SK-N-SH treated with all-trans-retinoic acid at 6 μM for 48 hours (cell line): ENCODE data around the gene WDR36.

Source experiments
- ATAC-seq: fragments of 200-7000 bp; cut with Tn5 transposase; 3 replicates; pipeline ENCODE4 v1.9.1; 2020; ENCODE audit warnings: mild to moderate bottlenecking, moderate library complexity
- ARNTL ChIP-seq: fragments of 450-650 bp; formaldehyde crosslinking; IDR thresholded peaks from 2 replicates; pipeline ENCODE4 v1.5.0; 2020; ENCODE audit warnings: low read depth, mild to moderate bottlenecking, moderate library complexity, borderline replicate concordance
- BACH2 ChIP-seq: fragments of 250-450 bp; sonication (Bioruptor Pico); IDR thresholded peaks from 2 replicates; pipeline ENCODE4 v1.9.0; 2021; ENCODE audit warnings: mild to moderate bottlenecking, borderline replicate concordance
- CSDC2 ChIP-seq: fragments of 250-450 bp; sonication (Bioruptor Pico); IDR thresholded peaks from 2 replicates; pipeline ENCODE4 v1.5.0; 2020; ENCODE audit warnings: mild to moderate bottlenecking, moderate library complexity
- CSRNP3 ChIP-seq: fragments of 250-450 bp; sonication (Bioruptor Pico); IDR thresholded peaks from 2 replicates; pipeline ENCODE4 v1.5.1; 2021; ENCODE audit warnings: mild to moderate bottlenecking, moderate library complexity
- ESRRG ChIP-seq: fragments of 250-450 bp; sonication (Bioruptor Pico); IDR thresholded peaks from 2 replicates; pipeline ENCODE4 v1.6.1; 2021; ENCODE audit warnings: mild to moderate bottlenecking
- GLIS3 ChIP-seq: fragments of 250-450 bp; sonication (Bioruptor Pico); IDR thresholded peaks from 2 replicates; pipeline ENCODE4 v1.5.0; 2020; ENCODE audit warnings: mild to moderate bottlenecking, moderate library complexity
- ISL1 ChIP-seq: fragments of 250-450 bp; sonication (Bioruptor Pico); IDR thresholded peaks from 2 replicates; pipeline ENCODE4 v2.1.2; 2022; ENCODE audit warnings: mild to moderate bottlenecking, moderate library complexity
- OSR1 ChIP-seq: fragments of 250-450 bp; sonication (Bioruptor Pico); IDR thresholded peaks from 2 replicates; pipeline ENCODE4 v1.8.0; 2022; ENCODE audit warnings: moderate library complexity, mild to moderate bottlenecking, inconsistent platforms
- PATZ1 ChIP-seq: fragments of 250-450 bp; sonication (Bioruptor Pico); IDR thresholded peaks from 2 replicates; pipeline ENCODE4 v1.8.0; 2020; ENCODE audit warnings: mild to moderate bottlenecking, moderate library complexity, borderline replicate concordance
- PPARA ChIP-seq: fragments of 250-450 bp; sonication (Bioruptor Pico); IDR thresholded peaks from 2 replicates; pipeline ENCODE4 v1.5.0; 2020; ENCODE audit warnings: mild to moderate bottlenecking, borderline replicate concordance
- SNAI2 ChIP-seq: fragments of 250-450 bp; sonication (Bioruptor Pico); IDR thresholded peaks from 2 replicates; pipeline ENCODE4 v1.5.0; 2020; ENCODE audit warnings: mild to moderate bottlenecking, moderate library complexity
- TCF4 ChIP-seq: fragments of 250-450 bp; sonication (Bioruptor Pico); IDR thresholded peaks from 2 replicates; pipeline ENCODE4 v1.8.0; 2021; ENCODE audit warnings: mild to moderate bottlenecking, moderate library complexity, borderline replicate concordance
- TOX ChIP-seq: fragments of 250-450 bp; sonication (Bioruptor Pico); IDR thresholded peaks from 2 replicates; pipeline ENCODE4 v1.8.0; 2021; ENCODE audit warnings: mild to moderate bottlenecking, moderate library complexity, borderline replicate concordance
- TSHZ2 ChIP-seq: fragments of 250-450 bp; sonication (Bioruptor Pico); IDR thresholded peaks from 2 replicates; pipeline ENCODE4 v1.5.0; 2020; ENCODE audit warnings: mild to moderate bottlenecking, moderate library complexity
- ZC3H10 ChIP-seq: fragments of 250-450 bp; sonication (Bioruptor Pico); IDR thresholded peaks from 2 replicates; pipeline ENCODE4 v1.5.1; 2021; ENCODE audit warnings: mild to moderate bottlenecking, moderate library complexity
- ZFP3 ChIP-seq: fragments of 250-450 bp; sonication (Bioruptor Pico); IDR thresholded peaks from 2 replicates; pipeline ENCODE4 v1.5.0; 2020; ENCODE audit warnings: mild to moderate bottlenecking, moderate library complexity
- ZFP30 ChIP-seq: fragments of 450-650 bp; formaldehyde crosslinking; IDR thresholded peaks from 2 replicates; pipeline ENCODE4 v1.5.0; 2022; ENCODE audit warnings: mild to moderate bottlenecking, moderate library complexity
- ZNF565 ChIP-seq: fragments of 450-650 bp; formaldehyde crosslinking; conservative IDR thresholded peaks from 2 replicates; pipeline ENCODE4 v1.5.0; 2020; ENCODE audit warnings: low read depth, mild to moderate bottlenecking, moderate library complexity
- ZNF70 ChIP-seq: fragments of 450-650 bp; formaldehyde crosslinking; IDR thresholded peaks from 2 replicates; pipeline ENCODE4 v1.5.0; 2020; ENCODE audit warnings: mild to moderate bottlenecking, moderate library complexity
- ZNF8 ChIP-seq: fragments of 450-650 bp; formaldehyde crosslinking; IDR thresholded peaks from 2 replicates; pipeline ENCODE4 v1.5.0; 2020; ENCODE audit warnings: mild to moderate bottlenecking, moderate library complexity
- TF ChIP-seq, protein P1 (sequence below): fragments of 250-450 bp; sonication (Bioruptor Pico); IDR thresholded peaks from 2 replicates; pipeline ENCODE4 v1.5.1; 2020; ENCODE audit warnings: low read depth, mild to moderate bottlenecking, moderate library complexity
- TF ChIP-seq, protein P2 (sequence below): fragments of 250-450 bp; sonication (Bioruptor Pico); IDR thresholded peaks from 2 replicates; pipeline ENCODE4 v1.8.0; 2021; ENCODE audit warnings: low read depth, mild to moderate bottlenecking, moderate library complexity, borderline replicate concordance

Gene WDR36

DNA sequence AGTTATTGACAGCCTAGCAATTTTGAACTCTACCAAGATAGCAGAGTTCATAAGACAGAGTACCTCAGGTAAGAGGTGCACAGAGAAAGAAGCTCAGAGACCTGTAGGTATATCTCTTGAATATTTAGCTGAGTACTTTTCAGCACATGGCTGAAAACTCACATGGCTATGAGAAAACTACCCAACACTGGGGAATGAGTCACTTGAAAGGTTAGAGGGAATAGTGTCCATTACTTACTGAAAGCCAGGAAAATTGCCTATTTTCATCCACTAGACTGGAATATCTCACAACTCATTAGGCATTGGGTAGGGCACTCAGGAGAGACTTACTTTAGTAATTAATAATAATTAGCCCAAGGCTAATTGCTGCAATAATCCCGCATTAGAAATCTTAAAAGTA is 12.3 kb upstream of the WDR36 start:
- no peak for TF ChIP-seq ZFP3 (CRISPR knock-in tag)
- no peak for TF ChIP-seq ZNF8 (CRISPR knock-in tag)
- TF ChIP-seq TOX (CRISPR knock-in tag), result no peak
- TF ChIP-seq TCF4, result no peak
- TF ChIP-seq ZC3H10 (CRISPR knock-in tag), result no peak
- TF ChIP-seq, protein P1, sequence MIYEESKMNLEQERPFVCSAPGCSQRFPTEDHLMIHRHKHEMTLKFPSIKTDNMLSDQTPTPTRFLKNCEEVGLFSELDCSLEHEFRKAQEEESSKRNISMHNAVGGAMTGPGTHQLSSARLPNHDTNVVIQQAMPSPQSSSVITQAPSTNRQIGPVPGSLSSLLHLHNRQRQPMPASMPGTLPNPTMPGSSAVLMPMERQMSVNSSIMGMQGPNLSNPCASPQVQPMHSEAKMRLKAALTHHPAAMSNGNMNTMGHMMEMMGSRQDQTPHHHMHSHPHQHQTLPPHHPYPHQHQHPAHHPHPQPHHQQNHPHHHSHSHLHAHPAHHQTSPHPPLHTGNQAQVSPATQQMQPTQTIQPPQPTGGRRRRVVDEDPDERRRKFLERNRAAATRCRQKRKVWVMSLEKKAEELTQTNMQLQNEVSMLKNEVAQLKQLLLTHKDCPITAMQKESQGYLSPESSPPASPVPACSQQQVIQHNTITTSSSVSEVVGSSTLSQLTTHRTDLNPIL (CRISPR knock-in tag), result no peak
- no peak for TF ChIP-seq ESRRG (CRISPR knock-in tag)
- TF ChIP-seq ZNF565 (CRISPR knock-in tag), result no peak
- no peak for TF ChIP-seq ARNTL (CRISPR knock-in tag)
- TF ChIP-seq SNAI2 (CRISPR knock-in tag), result no peak
- TF ChIP-seq, protein P2, sequence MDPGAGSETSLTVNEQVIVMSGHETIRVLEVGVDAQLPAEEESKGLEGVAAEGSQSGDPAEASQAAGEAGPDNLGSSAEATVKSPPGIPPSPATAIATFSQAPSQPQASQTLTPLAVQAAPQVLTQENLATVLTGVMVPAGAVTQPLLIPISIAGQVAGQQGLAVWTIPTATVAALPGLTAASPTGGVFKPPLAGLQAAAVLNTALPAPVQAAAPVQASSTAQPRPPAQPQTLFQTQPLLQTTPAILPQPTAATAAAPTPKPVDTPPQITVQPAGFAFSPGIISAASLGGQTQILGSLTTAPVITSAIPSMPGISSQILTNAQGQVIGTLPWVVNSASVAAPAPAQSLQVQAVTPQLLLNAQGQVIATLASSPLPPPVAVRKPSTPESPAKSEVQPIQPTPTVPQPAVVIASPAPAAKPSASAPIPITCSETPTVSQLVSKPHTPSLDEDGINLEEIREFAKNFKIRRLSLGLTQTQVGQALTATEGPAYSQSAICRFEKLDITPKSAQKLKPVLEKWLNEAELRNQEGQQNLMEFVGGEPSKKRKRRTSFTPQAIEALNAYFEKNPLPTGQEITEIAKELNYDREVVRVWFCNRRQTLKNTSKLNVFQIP (CRISPR knock-in tag), result no peak
- TF ChIP-seq OSR1 (CRISPR knock-in tag), result no peak
- no peak for TF ChIP-seq ZFP30 (CRISPR knock-in tag)
- no peak for TF ChIP-seq CSRNP3
- TF ChIP-seq PATZ1 (CRISPR knock-in tag), result no peak
- TF ChIP-seq ISL1 (CRISPR knock-in tag), result no peak
- TF ChIP-seq PPARA, result no peak
- no peak for TF ChIP-seq GLIS3 (CRISPR knock-in tag)
- TF ChIP-seq TSHZ2 (CRISPR knock-in tag), result no peak
- TF ChIP-seq CSDC2 (CRISPR knock-in tag), result no peak
- no peak for ATAC-seq

GRCh38 chr5:111083323-111083722 is 8.8 kb upstream of the WDR36 start:
- TF ChIP-seq BACH2 (CRISPR knock-in tag), result no peak
- no peak for ATAC-seq

GRCh38 chr5:111095982-111096381 is 3.8 kb downstream of the WDR36 start:
- no peak for ATAC-seq
- TF ChIP-seq ZNF70 (CRISPR knock-in tag) (no peak), OSR1 (CRISPR knock-in tag) (no peak), GLIS3 (CRISPR knock-in tag) (no peak), PATZ1 (CRISPR knock-in tag) (no peak), ARNTL (CRISPR knock-in tag) (no peak), TSHZ2 (CRISPR knock-in tag) (no peak), ZNF8 (CRISPR knock-in tag) (no peak), PPARA (no peak), ZNF565 (CRISPR knock-in tag) (no peak)
- TF ChIP-seq, protein P1 (CRISPR knock-in tag), result no peak
